ENCODE measurements around the gene BCL11B. TPM values are rescaled to one million over a fixed set of nuclear protein-coding genes. Genes with fewer than 3 reads are reported as not detected.

The BCL11B gene
- total and polyA plus RNA-seq, 4 donors = 0.04 to 0.42 (median 0.16) TPM

- TF ChIP-seq FOXA2 (IDR thresholded peaks at IDR 0.05) = no peak
- no peak for TF ChIP-seq RAD21 (IDR thresholded peaks at IDR 0.05)
- no peak for TF ChIP-seq NR2F2 (IDR thresholded peaks at IDR 0.05)
- no peak for TF ChIP-seq FOXA1 (IDR thresholded peaks at IDR 0.05)
- no peak for TF ChIP-seq YY1 (IDR thresholded peaks at IDR 0.05)
- TF ChIP-seq HNF4A (conservative IDR thresholded peaks at IDR 0.05) = no peak
- TF ChIP-seq SP1 (IDR thresholded peaks at IDR 0.05) = no peak
- TF ChIP-seq MAX (IDR thresholded peaks at IDR 0.05) = no peak
- TF ChIP-seq GABPA (IDR thresholded peaks at IDR 0.05 in 1 of 2, conservative IDR thresholded peaks at IDR 0.05 in 1 of 2) = no peak
- no peak for TF ChIP-seq HNF4G (IDR thresholded peaks at IDR 0.05)
- no peak for TF ChIP-seq EGR1 (IDR thresholded peaks at IDR 0.05; ENCODE audit: low read depth in 2 of 2)
- TF ChIP-seq ZBTB33 (IDR thresholded peaks at IDR 0.05) = no peak
- no peak for TF ChIP-seq ATF3 (IDR thresholded peaks at IDR 0.05)
- no peak for TF ChIP-seq CTCF (IDR thresholded peaks at IDR 0.05; ENCODE audit: low read depth, low read length, missing input control)
- TF ChIP-seq RXRA (IDR thresholded peaks at IDR 0.05) = no peak
- H3K4me3 ChIP-seq (ENCODE audit: low read depth in 1 of 3, low read length in 3 of 3) = no peak overlapping the region
- WGBS = 65% methylated on average over 2 of the region's 2 CpGs
- no peak overlapping the region for H3K9ac ChIP-seq (ENCODE audit: low read depth in 1 of 2, low read length in 2 of 2)
- H3K36me3 ChIP-seq (ENCODE audit: control insufficient read depth in 4 of 4, insufficient read depth in 3 of 4, low read depth in 1 of 4, low read length in 3 of 4) = no peaks in the 10 kb centered on the region
- peaks cover 28 to 36% (median 29%) of the 10 kb centered on the region in 4 donors for H3K4me1 ChIP-seq (ENCODE audit: control insufficient read depth in 4 of 4, insufficient read depth in 4 of 4, low read length in 3 of 4)
- DNase-seq (ENCODE audit: low spot score) = no peak
- no peak overlapping the region for H3K27ac ChIP-seq (ENCODE audit: low read depth in 1 of 2, low read length in 2 of 2)
- peaks cover 0 to 15% (median 2%) of the 10 kb centered on the region in 4 donors for H3K27me3 ChIP-seq (ENCODE audit: control insufficient read depth in 4 of 4, insufficient read depth in 4 of 4, low read length in 3 of 4)
- H3K9me3 ChIP-seq (ENCODE audit: control insufficient read depth in 4 of 4, low read length in 3 of 4) = no peaks in the 10 kb centered on the region
These were observed 4.5 kb upstream of the BCL11B start for GRCh38 chr14:99276482-99276881.

- H3K27ac ChIP-seq (ENCODE audit: low read depth in 1 of 2, low read length in 2 of 2) = no peak overlapping the region
- no peak overlapping the region for H3K4me3 ChIP-seq (ENCODE audit: low read depth in 1 of 3, low read length in 3 of 3)
- peaks cover 31 to 43% (median 33%) of the 10 kb centered on the region in 4 donors for H3K4me1 ChIP-seq (ENCODE audit: control insufficient read depth in 4 of 4, insufficient read depth in 4 of 4, low read length in 3 of 4)
- H3K27me3 ChIP-seq (ENCODE audit: control insufficient read depth in 4 of 4, insufficient read depth in 4 of 4, low read length in 3 of 4) = peaks cover 0 to 15% (median under 1%) of the 10 kb centered on the region in 4 donors
- H3K9ac ChIP-seq (ENCODE audit: low read depth in 1 of 2, low read length in 2 of 2) = no peak overlapping the region
- no peak for DNase-seq (ENCODE audit: low spot score)
- H3K9me3 ChIP-seq (ENCODE audit: control insufficient read depth in 4 of 4, low read length in 3 of 4) = no peaks in the 10 kb centered on the region
- TF ChIP-seq HNF4G (IDR thresholded peaks at IDR 0.05) (no peak), RXRA (IDR thresholded peaks at IDR 0.05) (no peak), SP1 (IDR thresholded peaks at IDR 0.05) (no peak), TAF1 (conservative IDR thresholded peaks at IDR 0.05) (no peak), ZBTB33 (IDR thresholded peaks at IDR 0.05) (no peak), MAX (IDR thresholded peaks at IDR 0.05) (no peak), JUND (IDR thresholded peaks at IDR 0.05) (no peak), REST (IDR thresholded peaks at IDR 0.05) (no peak), CTCF (IDR thresholded peaks at IDR 0.05; ENCODE audit: low read depth, low read length, missing input control) (no peak), YY1 (IDR thresholded peaks at IDR 0.05) (no peak), FOXA2 (IDR thresholded peaks at IDR 0.05) (no peak), RAD21 (IDR thresholded peaks at IDR 0.05) (no peak)
- no peaks in the 10 kb centered on the region for H3K36me3 ChIP-seq (ENCODE audit: control insufficient read depth in 4 of 4, insufficient read depth in 3 of 4, low read depth in 1 of 4, low read length in 3 of 4)
These were observed 3.2 kb upstream of the BCL11B start for GRCh38 chr14:99275222-99275584.

Data from liver (tissue), 9 donors.